ENCODE results near the gene CITED2. TPM values are rescaled to one million over a fixed set of nuclear protein-coding genes. Genes with fewer than 3 reads are reported as not detected.

CITED2 gene
- total and polyA plus RNA-seq, 2 experiments from 2014 or later: 644 to 1,192 TPM

GRCh38 chr6:139373928-139374356, 506 bp downstream of the CITED2 start:
- no peaks in the 10 kb centered on the region for H3K9me2 ChIP-seq (ENCODE audit: insufficient read depth)
- peaks cover 29% of the 10 kb centered on the region for H3K36me3 ChIP-seq (ENCODE audit: low read depth)
- in situ Hi-C loops (cut with MboI): loop anchor here (10.0 kb wide), 2 partner anchors 221 to 681 kb away; no protein-coding TSS in a partner anchor
- 1 to 2% methylated on average over 25 of the region's 25 CpGs for WGBS, 2 experiments (ENCODE audit: low coverage in 1 of 2, low lambda C conversion rate in 2 of 2, missing lambda C conversion rate in 2 of 2)
- peak overlapping the region; percentile 97 for H3K9ac ChIP-seq
- peaks cover 27% of the 10 kb centered on the region for H3K4me1 ChIP-seq (ENCODE audit: insufficient read depth)
- peak overlapping the region; percentile 97 for H3K4me3 ChIP-seq
- no peak for DNase-seq
- no peak for TF ChIP-seq EZH2 (IDR thresholded peaks at IDR 0.05; ENCODE audit: insufficient read depth, poor library complexity, severe bottlenecking)
- no peak for TF ChIP-seq EZH2phosphoT487 (IDR thresholded peaks at IDR 0.05; ENCODE audit: insufficient read depth, low read depth)
- peaks cover 55% of the 10 kb centered on the region for H3F3A ChIP-seq (ENCODE audit: insufficient read depth)
- H3K27me3 ChIP-seq (replicated peaks; ENCODE audit: insufficient read depth): no peaks in the 10 kb centered on the region
- H3K79me2 ChIP-seq (ENCODE audit: insufficient read depth): peaks cover 52% of the 10 kb centered on the region
- no peak overlapping the region for H2AFZ ChIP-seq
- H4K20me1 ChIP-seq (ENCODE audit: insufficient read depth): peaks cover 5% of the 10 kb centered on the region; the same call in 1 of the 2 replicates
- no peaks in the 10 kb centered on the region for H3K9me3 ChIP-seq (ENCODE audit: low read depth)
- H3K27ac ChIP-seq: peak overlapping the region; percentile 91
- peak overlapping the region; percentile 88 for H3K4me2 ChIP-seq (ENCODE audit: unreplicated experiment)

GRCh38 chr6:139373154-139373927, 1.1 kb downstream of the CITED2 start:
- Histone ChIP-seq H3K79me2 (ENCODE audit: insufficient read depth) (peaks cover 52% of the 10 kb centered on the region), H4K20me1 (ENCODE audit: insufficient read depth) (peaks cover 5% of the 10 kb centered on the region; the same call in 1 of the 2 replicates), H3K9ac (peak overlapping the region; percentile 97), H3K9me2 (ENCODE audit: insufficient read depth) (no peaks in the 10 kb centered on the region), H3K27me3 (replicated peaks; ENCODE audit: insufficient read depth) (no peaks in the 10 kb centered on the region), H3K36me3 (ENCODE audit: low read depth) (peaks cover 29% of the 10 kb centered on the region), H3F3A (ENCODE audit: insufficient read depth) (peaks cover 55% of the 10 kb centered on the region), H3K4me2 (ENCODE audit: unreplicated experiment) (peak overlapping the region; percentile 88), H3K27ac (peak overlapping the region; percentile 91), H3K4me3 (peak overlapping the region; percentile 97), H2AFZ (no peak overlapping the region), H3K9me3 (ENCODE audit: low read depth) (no peaks in the 10 kb centered on the region), H3K4me1 (ENCODE audit: insufficient read depth) (peaks cover 29% of the 10 kb centered on the region)
- in situ Hi-C loops (cut with MboI): loop anchor here (10.0 kb wide), 2 partner anchors 221 to 681 kb away; no protein-coding TSS in a partner anchor
- DNase-seq: peak; percentile 79
- 1% methylated on average over 33 to 52 of the region's 57 CpGs for WGBS, 2 experiments (ENCODE audit: low coverage in 1 of 2, low lambda C conversion rate in 2 of 2, missing lambda C conversion rate in 2 of 2)
- TF ChIP-seq EZH2phosphoT487 (IDR thresholded peaks at IDR 0.05; ENCODE audit: insufficient read depth, low read depth) (no peak), EZH2 (IDR thresholded peaks at IDR 0.05; ENCODE audit: insufficient read depth, poor library complexity, severe bottlenecking) (no peak)

- Histone ChIP-seq H3K9ac (peak overlapping the region; percentile 97), H3K9me3 (ENCODE audit: low read depth) (no peaks in the 10 kb centered on the region), H3K9me2 (ENCODE audit: insufficient read depth) (no peaks in the 10 kb centered on the region), H4K20me1 (ENCODE audit: insufficient read depth) (peaks cover 5% of the 10 kb centered on the region; the same call in 1 of the 2 replicates), H3F3A (ENCODE audit: insufficient read depth) (peaks cover 55% of the 10 kb centered on the region), H2AFZ (no peak overlapping the region), H3K4me1 (ENCODE audit: insufficient read depth) (peaks cover 31% of the 10 kb centered on the region), H3K27me3 (replicated peaks; ENCODE audit: insufficient read depth) (no peaks in the 10 kb centered on the region), H3K79me2 (ENCODE audit: insufficient read depth) (peaks cover 52% of the 10 kb centered on the region), H3K4me3 (peak overlapping the region; percentile 97), H3K36me3 (ENCODE audit: low read depth) (peaks cover 29% of the 10 kb centered on the region), H3K4me2 (ENCODE audit: unreplicated experiment) (peak overlapping the region; percentile 88), H3K27ac (peak overlapping the region; percentile 91)
- peak; percentile 36 for DNase-seq
- in situ Hi-C loops (cut with MboI): loop anchor here (10.0 kb wide), 2 partner anchors 222 to 682 kb away; no protein-coding TSS in a partner anchor
- TF ChIP-seq EZH2phosphoT487 (IDR thresholded peaks at IDR 0.05; ENCODE audit: insufficient read depth, low read depth) (no peak), EZH2 (IDR thresholded peaks at IDR 0.05; ENCODE audit: insufficient read depth, poor library complexity, severe bottlenecking) (no peak)
- 1 to 2% methylated on average over 14 of the region's 14 CpGs for WGBS, 2 experiments (ENCODE audit: low coverage in 1 of 2, low lambda C conversion rate in 2 of 2, missing lambda C conversion rate in 2 of 2)
Measured at GRCh38 chr6:139372326-139373153, 1.9 kb downstream of the CITED2 start.
